ENCODE measurements around the gene DCP1A. TPM values are rescaled to one million over a fixed set of nuclear protein-coding genes. Genes with fewer than 3 reads are reported as not detected.
"Not testable (repeated sequence)": the region's sequence is repeated elsewhere in the genome, so short reads cannot be mapped to it uniquely, and the experiment has no call there.

DCP1A gene
- total RNA-seq, 2 donors from 2014 or later: 17.4 to 21.3 TPM

GRCh38 chr3:53337167-53337940 is 10.0 kb downstream of the DCP1A start:
- ATAC-seq (peak in 1 of 2 donors; percentile 15), DNase-seq (no peak)
- intact Hi-C loops (cut with DNase I): no loop called here

DNA sequence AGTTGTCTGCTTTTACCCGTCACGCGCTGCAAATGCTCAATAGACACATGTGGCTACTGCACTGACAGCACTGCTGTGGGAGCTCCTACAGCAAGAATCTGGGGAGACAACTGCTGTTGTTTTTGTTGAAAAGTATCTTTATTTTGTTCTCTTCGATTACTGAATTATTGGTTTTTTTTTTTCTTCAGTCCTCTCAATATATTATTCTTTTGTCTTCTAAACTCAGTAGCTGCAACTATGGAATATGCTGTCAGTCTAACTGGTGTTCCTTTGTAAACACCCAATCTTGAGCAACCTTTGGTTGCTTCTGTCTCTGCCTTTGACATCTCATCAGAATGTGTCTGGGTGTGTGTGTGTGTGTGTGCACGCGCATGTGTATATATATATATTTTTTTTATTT is 12.6 kb downstream of the DCP1A start:
- ATAC-seq (no peak), DNase-seq (no peak)
- intact Hi-C loops (cut with DNase I): no loop called here

- DNase-seq: no peak
- intact Hi-C loops (cut with DNase I): no loop called here
- ATAC-seq: no peak
These were observed 15.5 kb downstream of the DCP1A start for GRCh38 chr3:53331871-53332270.

GRCh38 chr3:53329897-53330296 is 17.4 kb downstream of the DCP1A start:
- intact Hi-C loops (cut with DNase I): no loop called here
- ATAC-seq: no peak
- DNase-seq: no peak

DNA sequence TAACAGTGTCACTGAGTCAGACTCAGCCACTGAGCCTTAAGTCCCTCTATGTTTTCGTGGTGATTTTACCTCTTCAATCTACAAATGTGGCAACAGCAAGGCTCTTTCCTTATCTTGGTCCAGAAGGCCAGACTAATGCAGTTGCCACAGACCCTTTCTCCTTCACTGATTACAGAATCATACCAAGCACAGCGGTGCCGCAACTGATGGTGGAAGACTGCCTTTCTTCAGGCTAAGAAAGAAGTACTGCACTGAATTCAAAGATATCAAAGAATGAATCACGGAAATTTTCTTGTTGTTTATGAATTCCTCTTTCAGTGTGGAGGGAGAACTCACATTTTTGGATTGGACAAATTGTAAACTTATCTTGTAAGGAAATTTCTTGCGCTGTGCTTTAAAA is 18.6 kb downstream of the DCP1A start:
- no peak for DNase-seq
- intact Hi-C loops (cut with DNase I): no loop called here
- peak in 1 of 2 donors; percentile 50 for ATAC-seq

DNA sequence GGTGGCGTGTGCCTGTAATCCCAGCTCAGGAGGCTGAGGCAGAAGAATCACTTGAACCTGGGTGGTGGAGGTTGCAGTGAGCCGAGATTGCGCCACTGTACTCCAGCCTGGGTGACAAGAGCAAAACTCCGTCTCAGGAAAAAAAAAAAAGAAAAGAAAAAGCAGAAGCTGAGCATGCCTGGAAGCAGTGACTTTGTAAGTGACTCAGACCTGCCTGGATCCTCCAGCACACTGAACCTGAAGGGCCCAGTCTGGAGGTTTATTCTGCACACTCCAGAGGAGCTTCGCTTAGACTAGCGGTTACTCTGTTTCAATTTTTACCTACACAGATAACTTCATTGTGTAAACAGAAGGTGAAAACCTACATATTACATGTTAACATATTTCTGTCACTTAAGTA is 19.4 kb downstream of the DCP1A start:
- DNase-seq; intact Hi-C loops (cut with DNase I): not testable (repeated sequence)
- peak in 1 of 2 donors; percentile 57 for ATAC-seq

- peak; percentile 42 for DNase-seq
- peak; percentile 73 to 83 for ATAC-seq
These were observed 23.2 kb downstream of the DCP1A start for GRCh38 chr3:53324105-53324504.

GRCh38 chr3:53320697-53321096 is 26.6 kb downstream of the DCP1A start:
- intact Hi-C loops (cut with DNase I): no loop called here
- ATAC-seq (peak; percentile 42 to 75), DNase-seq (no peak)

More at GRCh38 chr3:53324105-53324504, 23.2 kb downstream of the DCP1A start:
- intact Hi-C loops (cut with DNase I): no loop called here

- DNase-seq (no peak), ATAC-seq (no peak)
- intact Hi-C loops (cut with DNase I): no loop called here
These were observed 28.8 kb downstream of the DCP1A start for GRCh38 chr3:53318522-53318921.

DNA sequence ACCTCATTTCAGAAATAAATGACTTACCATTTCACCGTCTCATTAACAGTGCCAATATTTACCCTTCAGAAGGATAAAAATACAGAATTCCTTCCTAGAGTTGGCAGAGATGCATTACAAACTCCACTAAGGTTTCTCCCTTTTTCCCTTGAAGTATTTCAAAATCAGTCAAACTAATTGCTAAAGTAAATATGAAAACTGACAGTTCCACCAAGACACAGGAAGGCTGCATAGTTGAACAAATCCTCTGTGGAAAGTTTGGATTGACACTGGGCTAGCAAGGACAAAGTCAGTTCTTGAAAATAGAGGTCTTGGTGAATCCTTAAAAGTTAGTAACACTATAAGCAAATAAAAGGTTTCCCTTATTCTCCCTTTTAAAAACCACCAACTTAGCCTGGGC is 34.5 kb downstream of the DCP1A start:
- DNase-seq (no peak), ATAC-seq (no peak)
- intact Hi-C loops (cut with DNase I): no loop called here

DNA sequence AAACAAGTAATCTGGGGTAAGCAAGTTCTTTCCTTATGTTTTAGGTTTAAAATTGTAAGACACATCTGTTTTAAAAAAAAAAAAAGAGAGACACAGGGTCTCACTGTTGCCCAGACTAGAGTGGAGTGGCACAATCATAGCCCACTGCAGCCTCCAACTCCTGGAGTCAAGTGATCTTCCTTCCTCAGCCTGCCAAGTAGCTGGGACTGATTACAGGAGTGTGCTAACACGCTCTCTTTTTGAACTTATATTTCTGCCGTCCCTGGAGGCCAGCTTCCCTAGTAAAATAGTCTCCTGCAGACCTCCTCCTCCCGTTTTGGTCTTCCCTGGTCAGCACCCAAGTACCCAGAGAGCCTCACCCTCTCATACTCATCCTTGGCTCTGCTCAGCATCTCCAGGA is 35.5 kb downstream of the DCP1A start:
- DNase-seq (no peak), ATAC-seq (peak; percentile 27 to 34)
- intact Hi-C loops (cut with DNase I): no loop called here

DNA sequence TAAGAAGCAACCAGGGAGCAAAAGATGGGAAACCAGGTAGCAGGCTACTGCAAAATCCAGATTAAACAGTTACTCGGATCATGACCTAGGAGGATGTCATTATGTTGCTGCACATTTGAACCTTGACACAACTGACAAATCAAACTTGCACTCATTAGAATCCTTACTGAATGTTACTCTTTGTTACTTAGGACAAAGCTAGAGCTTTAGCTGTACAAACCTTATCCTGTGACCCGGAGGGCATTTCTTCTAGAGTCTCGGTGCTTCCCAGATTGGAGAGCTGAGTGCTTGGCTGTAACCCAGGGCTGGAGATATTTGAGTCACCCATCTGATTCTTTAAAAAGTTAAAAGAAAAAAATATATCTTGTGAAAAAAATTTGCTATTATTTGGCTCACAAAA is 43.4 kb downstream of the DCP1A start:
- peak; percentile 36 to 54 for ATAC-seq
- intact Hi-C loops (cut with DNase I): loop anchor here in 1 of 2 donors (5.0 kb wide), 1 partner anchor 408 kb away; no protein-coding TSS in a partner anchor

DNA sequence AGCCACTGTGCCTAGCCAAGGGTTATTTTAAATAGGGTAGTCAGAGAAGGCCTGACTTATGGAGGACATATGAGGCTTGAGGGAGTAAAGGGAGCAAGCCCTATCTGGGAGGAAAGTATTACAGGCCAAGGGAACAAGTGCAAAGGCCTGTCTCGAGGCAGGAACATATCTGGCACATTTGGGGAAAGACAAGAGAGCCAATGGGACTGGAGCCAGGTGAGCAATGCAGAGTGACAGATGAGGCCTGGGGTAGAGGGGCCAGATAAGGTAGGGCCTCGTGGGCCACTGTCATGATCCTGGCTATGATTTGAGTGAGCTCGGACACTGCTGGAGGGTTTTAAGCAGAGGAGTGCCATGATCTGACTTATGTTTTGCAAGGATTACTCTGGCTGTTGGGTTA is 43.8 kb downstream of the DCP1A start:
- DNase-seq (peak; percentile 46), ATAC-seq (peak; percentile 76 to 89)
- intact Hi-C loops (cut with DNase I): loop anchor here in 1 of 2 donors (5.0 kb wide), 1 partner anchor 409 kb away; no protein-coding TSS in a partner anchor

More for the DNA sequence above, 43.4 kb downstream of the DCP1A start:
- no peak for DNase-seq

GRCh38 chr3:53300826-53301225 is 46.5 kb downstream of the DCP1A start:
- intact Hi-C loops (cut with DNase I): loop anchor here in 1 of 2 donors (5.0 kb wide), 1 partner anchor 411 kb away; no protein-coding TSS in a partner anchor
- ATAC-seq: no peak
- no peak for DNase-seq

- ATAC-seq: peak; percentile 54 to 64
- intact Hi-C loops (cut with DNase I): loop anchor here in 1 of 2 donors (5.0 to 10.0 kb wide), 2 partner anchors 195 to 413 kb away; partner anchors contain the start of gene CACNA1D
- DNase-seq: not testable (repeated sequence)
These were observed 47.7 kb downstream of the DCP1A start for GRCh38 chr3:53299611-53300023.

DNA sequence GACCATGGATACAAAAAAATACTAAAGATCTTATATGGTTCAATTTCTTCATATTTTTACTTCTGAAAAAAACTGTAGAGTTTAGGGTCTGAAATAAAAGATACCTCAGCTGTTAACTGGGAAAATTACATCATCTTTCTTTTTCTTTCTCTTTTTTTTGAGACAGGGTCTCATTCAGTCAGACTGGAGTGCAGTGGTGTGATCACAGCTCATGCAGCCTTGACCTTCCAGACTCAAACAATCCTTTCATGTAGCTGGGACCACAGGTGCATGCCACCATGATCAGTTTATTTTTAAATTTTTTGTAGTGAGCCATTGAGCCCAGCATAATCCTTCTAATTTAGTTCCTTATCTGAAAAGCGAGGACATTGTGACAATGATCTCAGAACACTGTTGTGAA is 51.9 kb downstream of the DCP1A start:
- intact Hi-C loops (cut with DNase I): loop anchor here in 1 of 2 donors (10.0 kb wide), 1 partner anchor 199 kb away; the partner anchor contains the start of gene CACNA1D
- ATAC-seq: no peak
- DNase-seq: no peak

GRCh38 chr3:53293867-53294266 is 53.5 kb downstream of the DCP1A start:
- intact Hi-C loops (cut with DNase I): loop anchor here in 1 of 2 donors (10.0 kb wide), 1 partner anchor 201 kb away; the partner anchor contains the start of gene CACNA1D
- DNase-seq (no peak), ATAC-seq (peak; percentile 51 to 72)

GRCh38 chr3:53288214-53288613 is 59.1 kb downstream of the DCP1A start:
- intact Hi-C loops (cut with DNase I): no loop called here
- DNase-seq: no peak
- ATAC-seq: no peak

GRCh38 chr3:53287131-53287629 is 60.2 kb downstream of the DCP1A start:
- intact Hi-C loops (cut with DNase I): no loop called here
- ATAC-seq: peak in 1 of 2 donors; percentile 61

GRCh38 chr3:53286727-53287126 is 60.6 kb downstream of the DCP1A start:
- DNase-seq: no peak
- intact Hi-C loops (cut with DNase I): no loop called here
- no peak for ATAC-seq

More at GRCh38 chr3:53287131-53287629, 60.2 kb downstream of the DCP1A start:
- DNase-seq: no peak
